Activated CD8-positive, alpha-beta memory T cell treated with anti-CD3 and anti-CD28 coated beads, Interleukin-2, amount 50 U/mL, for 24 hours (primary cell): Measurements from ENCODE around the gene C12orf57.

ENCODE experiments used
- DNase-seq: peaks from one replicate; pipeline ENCODE4 v3.0.0-alpha.2; 2020; ENCODE audit errors: extremely low read depth

The C12orf57 gene

DNA sequence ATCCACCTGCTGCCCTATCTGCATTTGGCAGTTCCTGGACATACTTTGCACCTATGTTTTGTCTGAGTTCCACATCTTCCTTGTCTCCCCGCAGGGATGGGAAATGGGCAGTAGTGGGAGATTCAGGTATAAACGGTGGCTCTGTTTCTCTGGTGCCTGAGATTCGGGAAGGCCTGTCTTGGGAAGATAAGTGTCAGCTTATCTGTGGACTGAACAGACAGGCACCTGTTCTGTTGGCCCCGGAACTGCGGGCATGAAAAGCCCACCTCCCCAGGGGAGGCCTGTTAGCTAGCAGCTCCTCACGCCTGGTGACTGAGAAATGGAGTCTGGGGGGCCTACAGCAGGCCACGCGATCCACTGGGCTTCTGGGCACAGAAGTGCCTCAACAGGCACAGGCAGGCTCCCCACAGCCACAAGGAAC, 20.8 kb downstream of the C12orf57 start:
- no peak for DNase-seq

DNA sequence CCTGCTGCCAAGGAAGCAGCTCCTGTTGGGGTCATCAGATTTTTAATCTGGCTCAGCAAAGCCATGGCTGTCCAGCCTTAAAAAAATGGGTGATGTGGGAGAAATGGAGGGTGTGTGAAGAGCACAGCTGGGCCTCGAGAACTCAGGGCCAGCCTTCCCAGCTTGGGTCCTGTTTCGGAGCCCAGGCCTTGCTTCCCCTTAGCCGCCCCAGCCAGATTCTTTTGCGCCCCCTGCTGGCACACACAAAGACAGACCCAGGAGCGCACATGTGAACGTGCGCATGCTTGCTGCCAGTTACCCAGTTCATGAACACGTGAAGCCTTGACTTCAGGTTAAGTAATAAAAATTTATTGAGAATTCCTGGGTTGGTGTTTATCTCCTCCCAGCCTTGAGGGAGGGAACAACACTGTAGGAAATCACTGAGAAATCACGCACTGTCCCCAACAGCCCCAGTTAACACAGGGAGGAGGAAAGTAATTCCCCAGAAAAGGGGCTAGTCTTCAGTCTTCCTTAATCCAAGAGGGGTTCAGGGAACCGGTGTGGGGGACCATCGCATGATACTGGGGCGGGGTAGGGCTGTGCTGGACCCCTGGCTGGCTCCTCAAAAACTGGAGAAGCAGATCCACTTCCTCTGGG, 21.3 kb downstream of the C12orf57 start:
- peak; percentile 77 for DNase-seq

DNA sequence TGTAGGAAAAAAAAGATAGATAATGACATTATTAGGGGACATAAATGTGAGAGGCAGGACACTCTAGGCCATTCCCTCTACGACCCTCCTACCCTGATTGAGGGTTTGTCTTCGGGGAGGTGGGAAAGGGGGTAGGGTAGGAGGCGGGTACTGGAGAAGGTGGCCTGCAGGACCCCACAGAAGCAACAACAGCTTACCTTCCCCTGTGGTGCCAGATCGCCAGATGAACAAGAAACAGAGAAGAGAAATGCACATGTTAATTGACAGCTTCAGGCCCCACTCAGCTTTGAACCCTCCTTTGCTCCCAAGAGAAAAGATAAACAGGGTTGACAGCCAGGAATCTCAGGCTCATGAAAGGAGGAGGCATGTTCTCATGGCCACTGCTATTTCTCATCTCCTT, 21.9 kb downstream of the C12orf57 start:
- DNase-seq, result no peak

DNA sequence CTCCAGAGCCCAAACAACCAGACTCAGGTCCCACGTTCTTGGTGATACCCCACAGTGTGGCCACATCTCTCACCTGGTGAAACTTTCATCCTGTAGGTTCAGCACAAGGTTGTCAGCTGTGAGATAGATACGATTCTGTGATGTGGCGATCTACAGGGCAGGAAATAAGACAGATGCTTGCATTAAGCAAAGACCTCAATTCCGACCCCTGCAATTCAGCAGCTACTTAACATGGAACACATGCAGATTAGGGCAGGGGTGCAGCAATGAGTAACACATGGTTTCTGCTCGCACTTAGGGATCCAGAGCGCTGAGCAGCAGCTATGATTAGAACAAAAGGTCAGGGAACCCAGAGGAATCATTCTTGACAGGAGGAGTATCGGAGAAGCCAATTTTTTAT, 22.5 kb downstream of the C12orf57 start:
- no peak for DNase-seq

DNA sequence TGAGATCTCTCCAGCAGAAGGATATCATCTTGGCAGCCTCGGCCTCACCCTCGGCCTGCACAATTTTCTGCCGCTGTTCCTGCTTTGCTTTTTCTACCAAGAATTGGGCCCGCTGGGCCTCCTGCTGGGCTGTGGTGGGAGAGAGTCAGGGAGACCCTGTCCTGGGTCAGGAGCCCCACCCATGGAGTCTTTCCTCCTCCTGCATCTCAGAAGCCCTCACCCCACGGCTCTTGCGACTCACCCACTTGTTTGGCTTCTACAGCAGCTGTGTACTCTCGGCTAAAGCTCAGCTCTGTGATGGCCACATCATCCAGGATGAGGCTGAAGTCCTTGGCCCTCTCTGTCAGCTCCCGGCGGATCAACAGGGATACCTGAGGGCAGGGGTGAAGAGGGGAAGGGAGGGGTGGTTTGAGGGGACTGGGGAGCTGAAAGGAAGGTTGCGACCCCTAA, 23.9 kb downstream of the C12orf57 start:
- no peak for DNase-seq

DNA sequence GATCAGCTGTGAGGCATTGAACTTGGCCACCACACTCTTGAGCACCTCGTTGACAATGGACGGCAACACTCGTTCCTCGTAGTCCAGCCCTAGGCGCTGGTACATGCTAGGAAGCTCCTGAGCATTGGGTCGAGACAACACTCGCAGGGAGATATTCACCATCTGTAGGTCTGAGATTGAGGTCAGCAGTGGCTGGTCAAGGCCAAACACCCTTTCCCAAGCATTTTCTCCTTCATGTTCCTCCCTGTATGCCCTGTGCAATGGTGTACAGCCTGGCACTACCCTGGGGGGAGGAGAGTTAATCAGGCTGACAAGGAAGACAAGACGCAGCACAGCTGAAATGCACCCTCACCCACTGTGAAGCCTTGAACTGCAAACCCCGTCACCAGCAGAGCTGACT, 24.6 kb downstream of the C12orf57 start:
- DNase-seq, result no peak

DNA sequence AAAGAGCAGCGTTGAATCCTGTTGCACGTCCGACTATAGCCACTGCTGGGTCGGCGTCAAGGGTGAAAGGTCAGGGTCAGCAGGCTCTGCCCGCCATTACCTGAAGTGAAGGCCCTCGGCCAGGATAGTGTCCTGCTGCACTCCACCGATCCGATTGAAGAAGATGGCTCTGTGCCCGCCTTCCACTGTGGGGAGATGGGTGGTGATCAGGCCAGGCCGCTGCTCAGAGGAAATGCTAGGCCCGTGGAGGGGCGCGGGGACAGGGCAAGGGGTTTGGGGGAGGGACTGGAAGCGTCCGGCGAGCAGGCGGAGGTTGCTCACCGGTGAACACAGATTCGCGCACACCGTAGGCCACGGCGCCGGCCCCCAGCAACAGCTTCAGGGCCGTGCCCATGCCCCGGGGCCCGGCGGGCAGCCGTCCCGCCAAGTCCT, 26.3 kb downstream of the C12orf57 start:
- no peak for DNase-seq

DNA sequence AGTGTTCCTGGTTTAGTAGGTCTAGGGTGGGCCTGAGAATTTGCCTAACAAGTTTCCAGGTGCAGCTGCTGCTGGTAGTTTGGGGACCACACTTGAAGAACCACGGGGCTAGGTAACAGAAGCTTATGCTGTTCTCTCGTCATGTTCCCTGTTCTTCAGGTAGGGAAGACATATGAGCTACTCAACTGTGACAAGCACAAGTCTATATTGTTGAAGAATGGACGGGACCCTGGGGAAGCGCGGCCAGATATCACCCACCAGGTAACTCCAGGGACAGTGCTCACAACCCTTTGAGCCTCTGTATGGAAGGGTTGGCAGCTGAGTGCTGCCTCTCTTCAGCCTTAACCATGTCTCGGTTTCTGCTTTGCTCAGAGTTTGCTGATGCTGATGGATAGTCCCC, 30.4 kb downstream of the C12orf57 start:
- no peak for DNase-seq

DNA sequence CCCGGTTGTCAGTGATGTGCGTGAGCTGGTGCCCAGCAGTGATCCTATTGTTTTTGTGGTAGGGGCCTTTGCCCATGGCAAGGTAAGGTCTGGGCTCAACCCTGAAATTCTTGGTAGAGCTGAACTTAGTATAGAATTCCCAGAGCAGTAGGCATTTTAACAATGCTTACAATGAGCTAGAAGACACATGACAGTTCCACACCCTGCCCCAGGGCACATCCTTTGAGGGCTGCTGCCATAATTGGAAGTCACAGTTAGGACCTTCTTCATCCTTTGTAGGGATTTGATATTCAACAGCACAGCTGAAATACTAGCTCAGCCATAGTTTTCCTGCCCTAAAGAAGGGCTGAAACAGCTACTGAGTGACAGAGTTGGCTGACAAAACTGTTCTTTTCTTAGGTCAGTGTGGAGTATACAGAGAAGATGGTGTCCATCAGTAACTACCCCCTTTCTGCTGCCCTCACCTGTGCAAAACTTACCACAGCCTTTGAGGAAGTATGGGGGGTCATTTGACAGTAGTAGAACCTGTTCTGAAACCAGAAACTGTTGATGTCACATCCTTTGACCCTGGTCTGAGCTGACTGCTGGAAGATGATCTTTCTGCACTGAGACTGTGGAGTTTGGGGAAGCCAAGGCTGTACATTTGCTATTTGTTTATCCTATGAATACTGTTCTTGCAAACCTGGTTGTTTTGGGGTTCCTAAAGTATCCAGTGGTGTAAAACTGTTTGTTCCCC, 31.6 kb downstream of the C12orf57 start:
- DNase-seq, result no peak

DNA sequence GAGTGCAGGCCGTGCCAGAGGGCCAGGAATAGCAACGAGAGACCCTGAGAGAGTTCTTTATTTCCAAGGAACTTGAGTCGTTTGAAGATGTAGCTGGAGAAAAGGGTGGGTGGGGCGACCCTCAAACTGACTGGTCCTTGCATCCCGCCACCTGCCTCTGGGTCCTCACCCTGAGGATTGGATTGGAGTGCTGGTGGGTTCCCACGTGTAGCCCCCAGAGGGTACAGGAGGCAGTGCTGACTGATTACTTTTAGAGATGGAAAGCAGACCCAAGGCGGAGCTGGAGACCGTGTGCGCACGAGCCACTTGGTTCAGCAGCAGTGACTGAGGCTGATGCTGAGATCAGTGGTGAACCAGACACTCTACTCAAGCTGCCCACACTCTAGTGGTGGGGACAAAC, 33.8 kb downstream of the C12orf57 start:
- no peak for DNase-seq

DNA sequence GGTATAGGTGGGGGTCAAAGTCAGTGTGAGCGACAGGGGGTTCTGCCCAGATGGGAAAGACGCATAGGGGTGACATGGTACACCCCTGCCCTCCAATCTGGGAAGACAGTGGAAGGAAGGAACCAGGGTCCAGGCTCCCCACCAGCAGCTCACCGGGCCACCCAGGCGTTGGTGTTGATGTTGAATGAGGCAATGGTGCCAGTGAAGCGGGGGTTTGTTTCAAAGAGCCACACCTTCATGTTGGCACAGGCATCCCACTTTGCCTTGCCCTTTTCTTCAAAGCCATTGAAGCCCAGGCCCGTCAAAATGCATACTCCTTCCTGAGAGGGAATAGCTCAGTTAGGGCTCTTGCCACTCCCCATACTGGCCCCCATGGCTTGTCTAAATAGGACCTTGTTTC, 34.4 kb downstream of the C12orf57 start:
- no peak for DNase-seq

DNA sequence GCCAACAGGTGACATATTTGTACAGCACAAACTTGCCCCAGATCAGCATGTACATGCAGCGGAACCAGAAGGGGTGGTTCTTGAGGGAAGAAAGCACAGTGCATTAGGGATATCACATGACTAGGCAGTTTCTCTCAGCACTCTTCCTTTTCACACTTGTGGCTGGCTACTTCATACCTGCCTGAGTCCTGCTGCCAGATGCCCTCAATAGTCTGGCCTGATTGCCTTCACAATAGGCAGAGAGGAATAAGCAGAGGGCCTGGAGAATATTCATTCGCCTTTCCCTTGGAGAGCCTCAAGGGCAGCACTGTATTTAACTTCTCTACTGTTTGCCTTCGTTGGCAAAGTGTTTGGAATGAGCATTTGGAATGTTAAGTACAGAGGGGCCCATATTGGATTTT, 34.8 kb downstream of the C12orf57 start:
- no peak for DNase-seq

DNA sequence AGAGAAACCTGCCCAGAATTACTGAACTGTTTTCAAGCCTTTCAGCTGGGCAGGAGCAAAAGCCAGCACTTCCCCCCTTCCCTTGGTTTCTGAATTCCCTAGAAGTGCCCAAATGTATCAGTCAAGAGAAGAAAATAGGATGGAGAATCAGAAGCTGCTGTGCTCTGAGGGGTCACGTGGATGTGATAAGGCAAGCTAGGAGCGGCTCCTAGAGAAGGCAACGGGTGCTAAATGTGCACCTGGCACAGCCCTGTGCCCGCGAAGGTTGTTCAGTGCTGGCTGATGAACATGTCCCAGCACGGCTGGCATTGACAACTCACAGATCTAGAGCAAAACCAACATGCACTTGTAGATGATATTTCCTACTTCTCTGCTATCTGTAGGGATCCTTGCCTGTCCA, 35.2 kb downstream of the C12orf57 start:
- no peak for DNase-seq

DNA sequence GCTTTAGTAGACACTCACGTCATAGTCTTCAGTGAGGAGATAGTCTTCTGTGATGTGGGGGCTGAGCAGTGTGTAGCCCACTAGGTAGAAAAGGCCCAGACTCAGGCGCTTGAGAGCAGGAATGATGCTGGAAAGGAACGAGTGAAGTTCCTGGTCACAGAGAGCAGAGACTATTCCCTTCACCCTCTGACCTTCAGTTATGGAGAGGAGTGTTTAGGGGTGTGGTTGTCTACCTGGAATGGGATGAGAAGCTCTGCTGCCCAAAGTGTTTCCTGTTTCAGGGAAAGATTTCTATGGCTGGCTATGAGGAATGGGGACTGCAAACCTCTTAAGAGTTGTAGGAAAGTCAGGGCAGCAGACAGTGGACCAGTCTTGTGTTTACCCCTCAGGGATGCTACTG, 35.6 kb downstream of the C12orf57 start:
- DNase-seq, result no peak

DNA sequence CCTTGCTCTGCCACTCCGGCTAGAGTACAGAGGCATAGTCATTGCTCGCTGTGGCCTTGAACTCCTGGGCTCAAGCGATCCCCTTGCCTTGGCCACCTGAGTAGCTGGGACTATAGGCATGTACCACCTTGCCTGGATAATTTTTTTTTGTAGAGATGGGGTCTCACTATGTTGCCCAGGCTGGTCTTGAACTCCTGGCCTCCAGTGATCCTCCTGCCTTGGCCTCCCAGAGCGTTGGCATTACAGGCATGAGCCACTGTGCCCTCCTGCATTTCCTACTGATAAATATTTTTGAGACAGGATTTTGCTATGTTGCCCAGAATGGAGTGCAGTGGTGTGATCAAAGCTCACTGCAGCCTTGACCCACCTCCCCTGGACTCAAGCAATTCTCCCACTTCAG, 36.3 kb downstream of the C12orf57 start:
- no peak for DNase-seq

DNA sequence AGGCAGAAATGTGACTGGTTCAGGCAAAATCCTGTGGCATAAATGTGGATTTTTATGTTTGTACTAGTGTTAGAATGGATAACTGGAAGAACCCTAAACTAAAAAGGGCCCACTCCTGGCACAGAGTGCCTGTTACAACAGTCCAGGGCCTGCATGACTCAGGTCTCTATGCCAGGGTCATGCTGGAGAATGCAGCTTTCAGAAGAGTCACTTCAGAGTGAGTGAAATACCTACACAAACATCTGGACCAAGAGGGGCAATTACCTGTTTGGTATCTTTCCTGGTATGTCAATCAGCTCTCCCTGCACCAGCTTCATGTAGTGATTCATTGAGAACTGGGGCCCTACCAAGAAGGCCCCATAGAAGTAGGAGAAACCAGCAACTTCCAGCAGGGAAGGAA, 36.9 kb downstream of the C12orf57 start:
- DNase-seq, result no peak

DNA sequence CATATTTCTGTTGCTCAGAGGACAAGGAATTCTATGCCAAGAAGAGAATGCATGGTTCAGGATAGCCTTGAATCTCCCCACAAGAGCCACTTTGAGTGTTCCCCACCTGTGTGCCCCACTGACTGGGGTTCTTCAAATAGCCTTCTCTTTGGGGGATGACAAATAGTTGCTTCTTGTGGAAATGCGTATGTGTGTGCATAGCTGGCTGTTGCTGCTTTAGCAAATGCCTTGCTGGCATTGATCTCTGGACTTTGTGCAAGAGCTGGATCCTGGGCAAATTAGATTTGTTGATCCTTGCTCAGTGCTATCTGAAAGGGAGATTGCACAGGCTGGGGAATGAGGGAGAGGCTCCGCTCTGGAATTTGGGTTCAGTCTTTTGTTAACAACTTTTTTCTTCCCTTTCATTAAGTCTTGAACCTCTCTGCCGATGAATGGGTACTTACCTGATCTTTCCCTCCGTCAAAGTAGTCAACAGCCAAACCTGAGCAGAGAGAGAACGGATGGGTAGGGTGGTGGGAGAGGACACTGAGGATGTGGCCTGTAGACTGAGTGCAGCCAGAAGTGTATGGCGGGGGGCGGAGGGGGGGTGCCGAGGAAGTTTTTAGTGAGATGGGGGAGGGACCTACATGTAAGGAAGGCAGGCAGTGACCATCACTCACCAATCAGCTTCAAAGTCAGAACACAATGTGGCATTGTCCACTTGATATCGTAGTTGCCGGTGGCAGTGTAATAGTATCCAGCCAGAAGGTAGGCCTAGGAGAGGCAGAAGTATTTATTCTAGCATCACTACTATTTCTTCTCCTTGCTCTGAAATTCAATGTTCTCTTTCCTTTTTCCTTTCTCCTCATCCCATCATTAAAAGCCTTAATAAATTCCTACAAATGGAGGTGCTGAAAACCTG, 37.6 kb downstream of the C12orf57 start:
- no peak for DNase-seq

DNA sequence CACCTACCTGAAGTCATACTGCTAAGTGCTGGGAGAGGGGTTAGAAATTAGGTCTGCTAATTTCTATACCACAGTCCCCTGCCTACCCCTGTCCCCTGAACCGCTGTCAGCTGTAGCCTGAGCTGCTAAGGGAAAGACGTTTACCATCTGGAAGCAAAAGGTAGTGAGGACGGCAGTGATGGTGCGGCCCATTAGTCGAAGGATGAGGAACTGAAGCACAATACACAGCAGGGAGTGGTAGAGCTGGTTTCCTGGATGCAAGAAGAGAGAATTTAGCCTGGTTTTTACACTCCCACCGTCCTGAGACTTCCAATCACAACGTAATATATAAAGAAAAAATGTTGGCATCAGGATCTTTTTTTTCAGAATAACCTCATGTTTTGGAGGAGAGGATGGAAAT, 38.7 kb downstream of the C12orf57 start:
- no peak for DNase-seq

DNA sequence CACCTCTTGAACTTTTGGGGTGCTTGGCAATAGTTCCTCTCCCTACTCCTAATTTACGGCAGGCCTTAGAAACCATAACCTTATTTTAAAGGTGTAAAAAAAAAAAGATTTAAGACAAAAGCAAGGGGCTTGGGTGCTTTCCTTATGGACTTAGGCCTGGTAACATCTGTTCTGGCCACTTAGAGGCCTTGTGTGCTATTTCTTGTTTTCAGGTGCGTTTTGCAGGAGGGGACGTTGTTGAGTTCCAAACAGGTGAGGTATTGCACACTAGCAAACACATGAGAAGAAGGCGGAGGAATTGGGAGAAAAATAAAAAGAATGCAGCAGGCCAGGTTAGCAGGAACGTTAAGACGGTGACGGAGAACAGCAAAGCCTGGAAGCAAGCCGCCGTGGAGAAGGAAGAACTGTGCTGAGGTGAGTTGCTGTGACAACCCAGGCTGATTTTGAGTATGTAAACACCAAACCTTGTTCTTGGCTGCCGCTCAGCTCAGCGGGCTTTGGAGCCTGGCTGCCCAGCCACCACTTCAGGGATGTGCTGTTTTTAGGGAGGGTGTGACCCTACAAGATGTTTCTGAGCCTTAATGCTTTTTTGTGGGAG, 44.2 kb downstream of the C12orf57 start:
- no peak for DNase-seq
